ENCODE measurements around the gene HCFC2. TPM values are rescaled to one million over a fixed set of nuclear protein-coding genes. Genes with fewer than 3 reads are reported as not detected.
A peak's percentile ranks its signal among the peaks of the same experiment; 100 is the strongest.
"Not testable (repeated sequence)": the region's sequence is repeated elsewhere in the genome, so short reads cannot be mapped to it uniquely, and the experiment has no call there.

HCFC2 gene
- total RNA-seq, 1 experiment from 2014 or later = 5.0 TPM

- DNase-seq (ENCODE audit: extremely low read depth, low read depth) = not testable (repeated sequence)
Measured at GRCh38 chr12:104114834-104115586, 50.7 kb downstream of the HCFC2 start.

- DNase-seq (ENCODE audit: extremely low read depth, low read depth) = no peak
Measured at GRCh38 chr12:104115587-104115975, 51.2 kb downstream of the HCFC2 start.

- DNase-seq (ENCODE audit: extremely low read depth, low read depth) = no peak
Measured at GRCh38 chr12:104121001-104121400, 56.7 kb downstream of the HCFC2 start.

- DNase-seq (ENCODE audit: extremely low read depth, low read depth) = no peak
Measured at GRCh38 chr12:104122298-104122697, 58.0 kb downstream of the HCFC2 start.

- DNase-seq (ENCODE audit: extremely low read depth, low read depth) = no peak
Measured at GRCh38 chr12:104126548-104126947, 62.2 kb downstream of the HCFC2 start.

GRCh38 chr12:104130760-104131159, 66.4 kb downstream of the HCFC2 start:
- no peak for DNase-seq (ENCODE audit: extremely low read depth, low read depth)

- no peak for DNase-seq (ENCODE audit: extremely low read depth, low read depth)
Measured at GRCh38 chr12:104131609-104132008, 67.3 kb downstream of the HCFC2 start.

- no peak for DNase-seq (ENCODE audit: extremely low read depth, low read depth)
Measured at GRCh38 chr12:104132351-104132956, 68.1 kb downstream of the HCFC2 start.

- no peak for DNase-seq (ENCODE audit: extremely low read depth, low read depth)
Measured at GRCh38 chr12:104133321-104133720, 69.0 kb downstream of the HCFC2 start.

- no peak for DNase-seq (ENCODE audit: extremely low read depth, low read depth)
Measured at GRCh38 chr12:104133866-104134265, 69.5 kb downstream of the HCFC2 start.

- no peak for DNase-seq (ENCODE audit: extremely low read depth, low read depth)
Measured at GRCh38 chr12:104134882-104135281, 70.6 kb downstream of the HCFC2 start.

- DNase-seq (ENCODE audit: extremely low read depth, low read depth) = no peak
Measured at GRCh38 chr12:104136577-104136976, 72.2 kb downstream of the HCFC2 start.

GRCh38 chr12:104137001-104137901, 72.9 kb downstream of the HCFC2 start:
- DNase-seq (ENCODE audit: extremely low read depth, low read depth) = no peak

- DNase-seq (ENCODE audit: extremely low read depth, low read depth) = peak; percentile 97
Measured at GRCh38 chr12:104137902-104138796, 73.8 kb downstream of the HCFC2 start, which contains the start of gene NFYB. TSS of gene NFYB (minus strand) at chr12:104138210. CDS start at chr12:104135453, 2,757 bp downstream.

- DNase-seq (ENCODE audit: extremely low read depth, low read depth) = no peak
Measured at GRCh38 chr12:104138797-104139152, 74.4 kb downstream of the HCFC2 start.

GRCh38 chr12:104142543-104142942, 78.2 kb downstream of the HCFC2 start:
- no peak for DNase-seq (ENCODE audit: extremely low read depth, low read depth)

GRCh38 chr12:104143002-104143401, 78.7 kb downstream of the HCFC2 start:
- no peak for DNase-seq (ENCODE audit: extremely low read depth, low read depth)

- DNase-seq (ENCODE audit: extremely low read depth, low read depth) = no peak
Measured at GRCh38 chr12:104143918-104144317, 79.6 kb downstream of the HCFC2 start.

GRCh38 chr12:104147346-104147745, 83.0 kb downstream of the HCFC2 start:
- no peak for DNase-seq (ENCODE audit: extremely low read depth, low read depth)

- no peak for DNase-seq (ENCODE audit: extremely low read depth, low read depth)
Measured at GRCh38 chr12:104150416-104150815, 86.1 kb downstream of the HCFC2 start.
